Gastroesophageal sphincter (tissue), 3 donors: Measurements from ENCODE around the gene CLSTN1.

Experiments
- POLR2A ChIP-seq, 2 donors: fragments of 450-650 bp; IDR thresholded peaks; one replicate each; pipeline ENCODE4 v1.6.1; 2017; ENCODE audit warnings: antibody characterized with exemption in 2 of 2, mild to moderate bottlenecking in 2 of 2, moderate library complexity in 1 of 2
- POLR2AphosphoS5 ChIP-seq: sonication (generic); formaldehyde crosslinking; IDR thresholded peaks from one replicate; pipeline ENCODE4 v1.6.1; 2017; ENCODE audit warnings: antibody characterized with exemption
- TF ChIP-seq, protein P1 (sequence below), 4 experiments: fragments of 200-600 bp in 2 of 4; fragments of 450-650 bp in 2 of 4; sonication (generic) in 1 of 4; IDR thresholded peaks; one replicate each; pipeline ENCODE4 v1.5.1; 2017 to 2019; ENCODE audit warnings: antibody characterized with exemption in 4 of 4, mild to moderate bottlenecking in 2 of 4, moderate library complexity in 2 of 4

DNA sequence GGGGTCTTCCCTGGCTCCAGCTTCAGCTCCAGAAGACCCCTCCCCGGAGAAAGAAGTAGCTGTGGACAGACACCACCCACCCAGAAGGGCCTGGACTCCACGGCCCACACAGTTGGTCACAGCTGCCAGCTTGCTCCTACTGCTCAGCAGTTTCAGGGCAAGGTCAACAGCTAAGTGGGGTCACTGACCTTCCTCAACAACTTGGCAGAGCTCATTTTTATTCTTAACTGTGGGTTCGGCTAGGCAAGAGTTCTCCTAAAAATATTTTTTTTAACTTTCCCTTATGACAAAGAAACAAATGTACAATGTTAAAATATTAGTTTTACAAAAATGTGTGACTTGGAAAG is 44.5 kb upstream of the CLSTN1 start:
- TF ChIP-seq POLR2A (IDR thresholded peaks at IDR 0.05) = no peak
- TF ChIP-seq POLR2AphosphoS5 = no peak
- TF ChIP-seq, protein P1, sequence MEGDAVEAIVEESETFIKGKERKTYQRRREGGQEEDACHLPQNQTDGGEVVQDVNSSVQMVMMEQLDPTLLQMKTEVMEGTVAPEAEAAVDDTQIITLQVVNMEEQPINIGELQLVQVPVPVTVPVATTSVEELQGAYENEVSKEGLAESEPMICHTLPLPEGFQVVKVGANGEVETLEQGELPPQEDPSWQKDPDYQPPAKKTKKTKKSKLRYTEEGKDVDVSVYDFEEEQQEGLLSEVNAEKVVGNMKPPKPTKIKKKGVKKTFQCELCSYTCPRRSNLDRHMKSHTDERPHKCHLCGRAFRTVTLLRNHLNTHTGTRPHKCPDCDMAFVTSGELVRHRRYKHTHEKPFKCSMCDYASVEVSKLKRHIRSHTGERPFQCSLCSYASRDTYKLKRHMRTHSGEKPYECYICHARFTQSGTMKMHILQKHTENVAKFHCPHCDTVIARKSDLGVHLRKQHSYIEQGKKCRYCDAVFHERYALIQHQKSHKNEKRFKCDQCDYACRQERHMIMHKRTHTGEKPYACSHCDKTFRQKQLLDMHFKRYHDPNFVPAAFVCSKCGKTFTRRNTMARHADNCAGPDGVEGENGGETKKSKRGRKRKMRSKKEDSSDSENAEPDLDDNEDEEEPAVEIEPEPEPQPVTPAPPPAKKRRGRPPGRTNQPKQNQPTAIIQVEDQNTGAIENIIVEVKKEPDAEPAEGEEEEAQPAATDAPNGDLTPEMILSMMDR (IDR thresholded peaks at IDR 0.05) = no peak
